ENCODE results near the gene KANSL1L. TPM values are rescaled to one million over a fixed set of nuclear protein-coding genes. Genes with fewer than 3 reads are reported as not detected.
A peak's percentile ranks its signal among the peaks of the same experiment; 100 is the strongest.

KANSL1L gene
- total and polyA plus RNA-seq, 4 experiments from 2014 or later: 0.26 to 12.1 (median 5.7) TPM

DNA sequence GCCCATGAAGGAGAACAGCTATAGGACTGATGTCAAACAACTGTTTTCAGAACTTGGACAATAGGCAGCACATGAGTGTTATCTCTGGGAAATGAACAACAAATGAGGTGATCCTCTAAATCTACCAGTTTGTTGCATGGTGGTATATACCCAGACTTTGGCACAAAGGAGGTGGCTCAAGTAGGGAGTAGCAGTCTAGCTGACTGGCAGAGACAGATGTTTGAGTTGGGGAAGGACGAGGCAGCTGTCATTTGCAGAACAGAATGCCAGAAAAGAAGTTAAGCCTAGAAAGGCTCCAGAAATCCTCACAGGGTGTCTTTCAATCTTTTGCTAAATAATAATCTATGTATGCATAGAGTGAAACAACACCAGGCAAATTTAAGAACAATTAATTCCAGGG, 121.4 kb downstream of the KANSL1L start:
- no peaks in the 10 kb centered on the region for H3K4me1 ChIP-seq (ENCODE audit: insufficient read depth, low read length)
- Mint-ChIP-seq H3K9me3 (peaks cover 0 to 23% (median 7%) of the 10 kb centered on the region in 8 donors), H3K4me3 (no peak overlapping the region), H3K36me3 (peaks cover 10 to 45% of the 10 kb centered on the region in 2 donors), H3K27me3 (no peaks in the 10 kb centered on the region), H3K4me1 (no peaks in the 10 kb centered on the region), H3K27ac (no peak overlapping the region)
- ChIA-PET CTCF (ENCODE audit: partially characterized antibody) (no interaction called here), POLR2A (ENCODE audit: partially characterized antibody) (interaction anchor here (0.6 kb wide), 1 partner anchor 24 kb away, joined by 3 read pairs; no protein-coding TSS in a partner anchor)
- no peaks in the 10 kb centered on the region for H3K27me3 ChIP-seq (ENCODE audit: insufficient read depth, low read length)
- no peak overlapping the region for H3K4me3 ChIP-seq (ENCODE audit: low read length in 2 of 2)
- H3K9me3 ChIP-seq (ENCODE audit: control insufficient read depth in 1 of 2, low read length in 2 of 2): no peaks in the 10 kb centered on the region
- intact Hi-C loops (cut with micrococcal nuclease): no loop called here
- no peak overlapping the region for H3K27ac ChIP-seq (ENCODE audit: low read depth, low read length)
- no peaks in the 10 kb centered on the region for H3K36me3 ChIP-seq (ENCODE audit: insufficient read depth, low read length)
- no peak for DNase-seq

DNA sequence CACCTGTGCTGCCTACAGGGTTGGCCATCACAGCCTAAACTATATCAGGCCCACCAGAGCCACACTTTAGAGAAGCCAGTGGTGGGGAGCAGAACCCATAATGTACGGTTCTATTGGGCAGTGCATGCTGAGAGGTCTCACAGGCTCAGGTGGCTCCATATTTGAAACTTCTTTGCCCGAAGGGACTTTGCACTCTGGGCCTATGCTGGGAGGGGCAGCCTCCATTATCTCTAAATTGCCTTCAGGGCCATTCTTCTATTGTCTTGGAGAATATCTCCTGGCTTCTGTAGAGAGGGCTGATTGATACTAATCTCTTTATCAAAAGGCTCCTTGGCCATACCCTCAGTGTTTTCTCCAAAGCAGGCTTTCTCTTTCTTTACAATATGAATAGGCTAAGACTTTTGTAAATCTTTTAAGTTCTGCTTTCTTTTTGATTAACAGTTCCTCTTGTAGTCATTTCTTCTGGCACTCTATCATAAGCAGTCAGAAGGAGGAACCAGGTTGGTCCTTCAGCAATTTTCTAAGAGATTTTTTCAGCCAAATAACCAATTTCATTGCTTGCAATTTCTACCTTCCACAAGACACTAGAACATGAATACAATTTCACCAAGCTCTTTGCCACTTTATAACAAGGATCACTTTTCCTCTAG, 124.2 kb downstream of the KANSL1L start:
- H3K36me3 Mint-ChIP-seq: peaks cover 17 to 38% of the 10 kb centered on the region in 2 donors

DNA sequence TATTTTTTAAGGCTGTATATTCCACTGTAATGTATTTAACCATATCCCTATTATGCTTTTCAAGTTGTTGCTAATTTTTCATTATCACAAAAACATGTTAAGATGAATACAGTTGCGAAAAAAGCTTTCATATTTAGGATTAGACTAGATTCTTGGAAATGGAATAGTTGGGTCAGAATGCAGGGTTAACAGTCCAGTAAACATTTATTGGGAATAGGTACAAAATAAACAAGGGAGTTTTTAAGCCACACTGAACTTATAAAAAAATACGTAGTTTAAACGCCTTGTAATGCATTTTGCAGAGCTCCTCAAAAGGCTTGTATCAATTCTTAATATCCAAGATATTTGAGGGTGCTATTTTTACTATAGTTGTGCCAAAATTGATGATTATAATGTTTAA, 133.1 kb downstream of the KANSL1L start:
- H3K36me3 Mint-ChIP-seq: peaks cover 9 to 10% of the 10 kb centered on the region in 2 donors
- peaks cover 0 to 6% (median under 1%) of the 10 kb centered on the region in 4 donors for H3K4me1 Mint-ChIP-seq
- POLR2A ChIA-PET (ENCODE audit: partially characterized antibody): no interaction called here

More for the DNA sequence above, 124.2 kb downstream of the KANSL1L start:
- Mint-ChIP-seq H3K9me3 (peaks cover 0 to 13% (median 2%) of the 10 kb centered on the region in 8 donors), H3K4me3 (no peak overlapping the region), H3K27me3 (no peaks in the 10 kb centered on the region), H3K27ac (no peak overlapping the region), H3K4me1 (no peaks in the 10 kb centered on the region)
- Histone ChIP-seq H3K27ac (ENCODE audit: low read depth, low read length) (no peak overlapping the region), H3K36me3 (ENCODE audit: insufficient read depth, low read length) (no peaks in the 10 kb centered on the region), H3K4me3 (ENCODE audit: low read length in 2 of 2) (no peak overlapping the region), H3K4me1 (ENCODE audit: insufficient read depth, low read length) (no peaks in the 10 kb centered on the region), H3K27me3 (ENCODE audit: insufficient read depth, low read length) (no peaks in the 10 kb centered on the region), H3K9me3 (ENCODE audit: control insufficient read depth in 1 of 2, low read length in 2 of 2) (no peaks in the 10 kb centered on the region)
- ChIA-PET CTCF (ENCODE audit: partially characterized antibody) (no interaction called here), POLR2A (ENCODE audit: partially characterized antibody) (no interaction called here)
- intact Hi-C loops (cut with micrococcal nuclease): no loop called here
- no peak for DNase-seq

DNA sequence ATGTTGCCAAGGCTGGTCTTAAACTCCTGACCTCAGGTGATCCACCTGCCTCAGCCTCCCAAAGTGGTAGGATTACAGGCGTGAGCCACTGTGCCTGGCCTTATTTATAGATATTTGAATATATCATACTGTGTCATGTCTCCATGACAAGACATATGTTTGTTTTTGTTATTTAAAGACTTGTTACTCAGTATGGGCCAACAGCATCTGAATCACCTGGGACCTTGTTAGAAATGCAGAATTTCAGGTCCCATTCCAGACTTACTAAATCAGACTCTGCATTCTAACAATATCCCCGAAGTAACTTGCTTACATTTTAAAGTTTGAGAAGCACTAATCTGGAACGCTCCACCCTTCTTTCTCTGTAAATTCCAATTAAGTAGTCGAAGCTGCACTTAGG, 135.5 kb downstream of the KANSL1L start:
- POLR2A ChIA-PET (ENCODE audit: partially characterized antibody): no interaction called here
- H3K27ac Mint-ChIP-seq: peak overlapping the region in 2 of 7 donors; percentile 21 to 55

More for the DNA sequence above, 133.1 kb downstream of the KANSL1L start:
- H3K4me3 ChIP-seq (ENCODE audit: low read length in 2 of 2): no peak overlapping the region
- H3K27ac ChIP-seq (ENCODE audit: low read depth, low read length): no peak overlapping the region
- no peak overlapping the region for H3K27ac Mint-ChIP-seq
- no peak for DNase-seq
- H3K9me3 Mint-ChIP-seq: peaks cover 0 to 1% (median 0%) of the 10 kb centered on the region in 8 donors
- H3K36me3 ChIP-seq (ENCODE audit: insufficient read depth, low read length): no peaks in the 10 kb centered on the region
- CTCF ChIA-PET (ENCODE audit: partially characterized antibody): no interaction called here
- no peaks in the 10 kb centered on the region for H3K27me3 Mint-ChIP-seq
- intact Hi-C loops (cut with micrococcal nuclease): no loop called here
- H3K9me3 ChIP-seq (ENCODE audit: control insufficient read depth in 1 of 2, low read length in 2 of 2): no peaks in the 10 kb centered on the region
- no peaks in the 10 kb centered on the region for H3K27me3 ChIP-seq (ENCODE audit: insufficient read depth, low read length)
- H3K4me3 Mint-ChIP-seq: no peak overlapping the region
- no peaks in the 10 kb centered on the region for H3K4me1 ChIP-seq (ENCODE audit: insufficient read depth, low read length)

DNA sequence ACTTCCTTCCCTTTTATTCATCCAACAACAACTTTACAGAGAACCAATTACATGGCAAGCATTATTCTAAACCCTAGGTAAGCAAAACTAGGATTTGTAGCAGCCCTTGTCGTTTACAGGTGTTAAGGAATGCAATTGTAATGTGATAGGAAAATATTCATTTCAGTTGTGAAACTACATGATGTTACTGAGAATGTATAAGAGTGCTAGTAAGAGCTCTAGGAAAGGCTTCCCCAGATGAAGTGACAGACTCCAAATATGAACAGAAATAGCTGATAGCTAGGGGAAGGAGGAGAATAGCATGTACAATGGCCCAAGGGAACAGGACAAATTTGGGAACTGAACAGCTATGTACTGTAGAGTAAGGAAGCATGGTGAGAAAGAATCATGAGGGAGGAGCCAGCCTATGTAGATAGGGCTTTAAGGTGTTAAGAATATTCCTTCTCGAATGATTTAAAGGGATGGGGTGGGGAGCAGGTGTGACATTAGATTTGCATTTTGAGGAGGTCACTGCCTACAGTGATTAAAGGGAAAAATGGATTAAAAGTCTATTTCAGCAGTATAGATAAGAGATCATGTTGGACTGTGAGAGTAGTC, 137.0 kb downstream of the KANSL1L start:
- POLR2A ChIA-PET (ENCODE audit: partially characterized antibody): no interaction called here
- DNase-seq: no peak
- Mint-ChIP-seq H3K27ac (peak overlapping the region in 3 of 7 donors; percentile 0 to 47 (median 13)), H3K36me3 (peaks cover 0 to 7% of the 10 kb centered on the region in 2 donors), H3K4me3 (no peak overlapping the region), H3K9me3 (no peaks in the 10 kb centered on the region), H3K27me3 (no peaks in the 10 kb centered on the region), H3K4me1 (peaks cover 0 to 6% (median under 1%) of the 10 kb centered on the region in 4 donors)
- CTCF ChIA-PET (ENCODE audit: partially characterized antibody): no interaction called here
- Histone ChIP-seq H3K27ac (ENCODE audit: low read depth, low read length) (no peak overlapping the region), H3K36me3 (ENCODE audit: insufficient read depth, low read length) (no peaks in the 10 kb centered on the region), H3K4me3 (ENCODE audit: low read length in 2 of 2) (no peak overlapping the region), H3K4me1 (ENCODE audit: insufficient read depth, low read length) (no peaks in the 10 kb centered on the region), H3K27me3 (ENCODE audit: insufficient read depth, low read length) (no peaks in the 10 kb centered on the region), H3K9me3 (ENCODE audit: control insufficient read depth in 1 of 2, low read length in 2 of 2) (no peaks in the 10 kb centered on the region)
- intact Hi-C loops (cut with micrococcal nuclease): no loop called here

More for the DNA sequence above, 135.5 kb downstream of the KANSL1L start:
- no peaks in the 10 kb centered on the region for H3K27me3 Mint-ChIP-seq
- Histone ChIP-seq H3K27ac (ENCODE audit: low read depth, low read length) (no peak overlapping the region), H3K4me3 (ENCODE audit: low read length in 2 of 2) (no peak overlapping the region), H3K36me3 (ENCODE audit: insufficient read depth, low read length) (no peaks in the 10 kb centered on the region), H3K4me1 (ENCODE audit: insufficient read depth, low read length) (no peaks in the 10 kb centered on the region), H3K9me3 (ENCODE audit: control insufficient read depth in 1 of 2, low read length in 2 of 2) (no peaks in the 10 kb centered on the region), H3K27me3 (ENCODE audit: insufficient read depth, low read length) (no peaks in the 10 kb centered on the region)
- peaks cover 0 to 7% of the 10 kb centered on the region in 2 donors for H3K36me3 Mint-ChIP-seq
- no peak overlapping the region for H3K4me3 Mint-ChIP-seq
- CTCF ChIA-PET (ENCODE audit: partially characterized antibody): no interaction called here
- no peak for DNase-seq
- intact Hi-C loops (cut with micrococcal nuclease): no loop called here
- H3K9me3 Mint-ChIP-seq: no peaks in the 10 kb centered on the region
- peaks cover 0 to 6% (median under 1%) of the 10 kb centered on the region in 4 donors for H3K4me1 Mint-ChIP-seq

DNA sequence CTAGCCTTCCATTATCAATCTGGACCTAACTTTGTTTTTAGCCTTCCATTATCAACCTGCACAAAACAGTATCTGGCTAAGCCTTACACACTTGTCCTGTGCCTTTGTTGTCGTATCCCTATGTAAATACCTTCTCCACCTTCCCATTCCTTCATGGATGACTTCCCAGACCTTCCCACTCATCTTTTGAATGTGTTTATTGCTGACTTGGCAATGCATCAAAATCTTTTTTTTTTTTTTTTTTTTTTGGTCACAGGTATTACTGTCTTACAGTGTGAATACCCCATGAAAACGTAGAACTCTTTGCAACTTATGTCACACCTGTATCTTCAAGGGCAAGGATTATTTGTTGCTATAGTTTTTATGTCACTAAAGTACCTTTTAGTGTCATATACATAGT, 143.0 kb downstream of the KANSL1L start:
- H3K27me3 ChIP-seq (ENCODE audit: insufficient read depth, low read length): no peaks in the 10 kb centered on the region
- H3K4me3 ChIP-seq (ENCODE audit: low read length in 2 of 2): no peak overlapping the region
- H3K36me3 Mint-ChIP-seq: peaks cover 16 to 19% of the 10 kb centered on the region in 2 donors
- no peaks in the 10 kb centered on the region for H3K4me1 ChIP-seq (ENCODE audit: insufficient read depth, low read length)
- peaks cover 4% of the 10 kb centered on the region for H3K36me3 ChIP-seq (ENCODE audit: insufficient read depth, low read length)
- DNase-seq: no peak
- peak overlapping the region in 1 of 7 donors; percentile 7 for H3K27ac Mint-ChIP-seq
- H3K4me3 Mint-ChIP-seq: no peak overlapping the region
- intact Hi-C loops (cut with micrococcal nuclease): no loop called here
- H3K4me1 Mint-ChIP-seq: no peaks in the 10 kb centered on the region
- H3K9me3 Mint-ChIP-seq: no peaks in the 10 kb centered on the region
- H3K9me3 ChIP-seq (ENCODE audit: control insufficient read depth in 1 of 2, low read length in 2 of 2): no peaks in the 10 kb centered on the region
- no peaks in the 10 kb centered on the region for H3K27me3 Mint-ChIP-seq
- ChIA-PET CTCF (ENCODE audit: partially characterized antibody) (no interaction called here), POLR2A (ENCODE audit: partially characterized antibody) (no interaction called here)
- no peak overlapping the region for H3K27ac ChIP-seq (ENCODE audit: low read depth, low read length)

DNA sequence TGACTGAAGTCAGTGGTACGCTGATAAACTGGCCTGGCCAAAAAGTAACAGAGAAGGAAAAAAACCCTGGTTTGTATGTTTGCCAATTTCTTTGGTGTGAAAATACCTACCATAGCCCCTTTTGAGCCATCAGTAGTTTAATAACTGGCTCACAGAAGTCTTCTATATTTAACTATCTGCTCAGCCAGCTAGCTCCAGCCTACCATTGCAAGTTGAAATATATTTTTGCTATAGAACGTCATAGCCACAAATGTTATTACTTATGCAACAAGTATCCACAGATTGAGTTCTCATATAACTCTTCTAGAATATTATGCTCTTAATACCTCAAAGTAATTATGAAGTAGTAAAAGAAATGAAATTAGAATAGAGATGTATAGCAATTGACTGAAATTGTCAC, 143.6 kb downstream of the KANSL1L start:
- ChIA-PET POLR2A (ENCODE audit: partially characterized antibody) (no interaction called here), CTCF (ENCODE audit: partially characterized antibody) (no interaction called here)
- H3K4me3 Mint-ChIP-seq: no peak overlapping the region
- Histone ChIP-seq H3K36me3 (ENCODE audit: insufficient read depth, low read length) (peaks cover 10% of the 10 kb centered on the region), H3K4me1 (ENCODE audit: insufficient read depth, low read length) (no peaks in the 10 kb centered on the region), H3K27ac (ENCODE audit: low read depth, low read length) (no peak overlapping the region), H3K9me3 (ENCODE audit: control insufficient read depth in 1 of 2, low read length in 2 of 2) (no peaks in the 10 kb centered on the region), H3K27me3 (ENCODE audit: insufficient read depth, low read length) (no peaks in the 10 kb centered on the region), H3K4me3 (ENCODE audit: low read length in 2 of 2) (no peak overlapping the region)
- intact Hi-C loops (cut with micrococcal nuclease): no loop called here
- no peak for DNase-seq
- H3K9me3 Mint-ChIP-seq: no peaks in the 10 kb centered on the region
- H3K4me1 Mint-ChIP-seq: no peaks in the 10 kb centered on the region
- H3K27ac Mint-ChIP-seq: no peak overlapping the region
- peaks cover 20 to 24% of the 10 kb centered on the region in 2 donors for H3K36me3 Mint-ChIP-seq
- no peaks in the 10 kb centered on the region for H3K27me3 Mint-ChIP-seq

Measured in CD4-positive, alpha-beta memory T cell (primary cell).